Testis (tissue), 3 donors: ENCODE results near the gene PLXDC2. TPM values are rescaled to one million over a fixed set of nuclear protein-coding genes. Genes with fewer than 3 reads are reported as not detected.

Source experiments
- DNase-seq: peaks from one replicate; pipeline ENCODE4 v3.0.0-alpha.2; 2019
- H3K27ac ChIP-seq, 2 donors: fragments of 200-600 bp; sonication (generic); one replicate each; pipeline ENCODE4 v1.5.1; 2019
- H3K27me3 ChIP-seq: fragments of 200-600 bp; sonication (generic); one replicate; pipeline ENCODE4 v1.5.1; 2019
- H3K36me3 ChIP-seq: fragments of 200-600 bp; sonication (generic); one replicate; pipeline ENCODE4 v1.5.1; 2017; ENCODE audit warnings: low read depth; ENCODE audit errors: missing control alignments
- H3K4me1 ChIP-seq: fragments of 200-600 bp; sonication (generic); one replicate; pipeline ENCODE4 v1.5.1; 2019
- H3K4me3 ChIP-seq, 2 donors: fragments of 200-600 bp; sonication (generic); one replicate each; pipeline ENCODE4 v1.5.1; 2017 to 2019
- H3K9me3 ChIP-seq: fragments of 200-600 bp; sonication (generic); one replicate; pipeline ENCODE4 v1.5.1; 2017
- CTCF ChIP-seq, 3 experiments: fragments of 450-650 bp in 2 of 3; fragments of 200-600 bp in 1 of 3; sonication (generic) in 1 of 3; IDR thresholded peaks; one replicate each; pipeline ENCODE4 v1.5.1; 2016 to 2019; ENCODE audit warnings: antibody characterized with exemption in 3 of 3, mild to moderate bottlenecking in 2 of 3, moderate library complexity in 1 of 3
- POLR2A ChIP-seq: fragments of 450-650 bp; IDR thresholded peaks from one replicate; pipeline ENCODE4 v1.6.1; 2017; ENCODE audit warnings: antibody characterized with exemption, mild to moderate bottlenecking, moderate library complexity
- WGBS, 2 donors: methylation state at CpG; one replicate each; pipeline ENCODE4 v1.1.5; 2018; 5-methylcytosine and 5-hydroxymethylcytosine counted together
- intact Hi-C: fragments of 100-400 bp; cut with DNase I; formaldehyde crosslinking; loops from one replicate; pipeline ENCODE4 v1.15.1; 2023; ENCODE audit warnings: low total_unique reads
- polyA plus RNA-seq: library from polyadenylated mRNA; stranded (reverse); fragments of 350-450 nt; fragmentation: Illumina TruSeq; extraction: RNeasy Lipid Tissue Mini Kit (QIAGEN cat#74804); gene quantifications from one replicate; pipeline ENCODE4 v1.2.3, GENCODE V29; 2014; ENCODE audit warnings: low read depth, low replicate concordance; ENCODE audit not compliant: insufficient read depth
- total RNA-seq, 2 donors: library from RNA; depleted of rRNA; stranded (reverse); fragments of >200 nt; gene quantifications; one replicate each; pipeline ENCODE4 v1.2.3, GENCODE V29; 2016

Gene PLXDC2
- total and polyA plus RNA-seq, 3 donors from 2014 or later, result 27.5 to 81.7 (median 53.6) TPM

- no peak overlapping the region for H3K4me3 ChIP-seq
- no peak for DNase-seq
- no peaks in the 10 kb centered on the region for H3K27me3 ChIP-seq
- peaks cover 38% of the 10 kb centered on the region for H3K4me1 ChIP-seq
- TF ChIP-seq POLR2A, result no peak
- no peak for TF ChIP-seq CTCF (IDR thresholded peaks at IDR 0.05)
- intact Hi-C loops, result no loop called here
- H3K27ac ChIP-seq, result peak overlapping the region; percentile 12 to 70
- no peaks in the 10 kb centered on the region for H3K9me3 ChIP-seq
- 33 to 35% methylated on average over 4 of the region's 4 CpGs for WGBS, 2 donors
- H3K36me3 ChIP-seq, result no peaks in the 10 kb centered on the region
These were observed 190.1 kb downstream of the PLXDC2 start for GRCh38 chr10:20006169-20006870.

- Histone ChIP-seq H3K27ac (peak overlapping the region; percentile 29 to 70), H3K4me3 (no peak overlapping the region), H3K4me1 (peaks cover 38% of the 10 kb centered on the region), H3K36me3 (no peaks in the 10 kb centered on the region), H3K27me3 (no peaks in the 10 kb centered on the region), H3K9me3 (no peaks in the 10 kb centered on the region)
- intact Hi-C loops, result no loop called here
- WGBS, 2 donors, result 65 to 67% methylated on average over 1 of the region's 1 CpG
- DNase-seq, result no peak
- TF ChIP-seq CTCF (IDR thresholded peaks at IDR 0.05) (no peak), POLR2A (no peak)
These were observed 191.2 kb downstream of the PLXDC2 start for GRCh38 chr10:20007426-20007825.

- intact Hi-C loops, result no loop called here
- no peak for TF ChIP-seq CTCF (IDR thresholded peaks at IDR 0.05)
- TF ChIP-seq POLR2A, result no peak
- 59 to 68% methylated on average over 1 to 2 of the region's 2 CpGs for WGBS, 2 donors
- no peaks in the 10 kb centered on the region for H3K4me1 ChIP-seq
- H3K27ac ChIP-seq, result no peak overlapping the region
- no peaks in the 10 kb centered on the region for H3K9me3 ChIP-seq
- H3K4me3 ChIP-seq, result no peak overlapping the region
- no peaks in the 10 kb centered on the region for H3K36me3 ChIP-seq
- DNase-seq, result no peak
- no peaks in the 10 kb centered on the region for H3K27me3 ChIP-seq
These were observed 197.9 kb downstream of the PLXDC2 start for GRCh38 chr10:20013991-20014750.

GRCh38 chr10:20017961-20018360 is 201.7 kb downstream of the PLXDC2 start:
- no peaks in the 10 kb centered on the region for H3K36me3 ChIP-seq
- WGBS, 2 donors, result 83 to 98% methylated on average over 2 of the region's 2 CpGs
- H3K27ac ChIP-seq, result no peak overlapping the region
- no peak for DNase-seq
- no peaks in the 10 kb centered on the region for H3K9me3 ChIP-seq
- intact Hi-C loops, result no loop called here
- no peaks in the 10 kb centered on the region for H3K4me1 ChIP-seq
- no peaks in the 10 kb centered on the region for H3K27me3 ChIP-seq
- TF ChIP-seq CTCF (IDR thresholded peaks at IDR 0.05), result no peak
- TF ChIP-seq POLR2A, result no peak
- H3K4me3 ChIP-seq, result no peak overlapping the region
